Adipocyte (in vitro differentiated cells): ENCODE results near the gene BRME1.
A peak's percentile ranks its signal among the peaks of the same experiment; 100 is the strongest.
"Not testable (repeated sequence)": the region's sequence is repeated elsewhere in the genome, so short reads cannot be mapped to it uniquely, and the experiment has no call there.

ENCODE experiments used
- DNase-seq: peaks from one replicate; pipeline ENCODE4 v3.0.0-alpha.2; 2015; ENCODE audit warnings: low read depth
- H3K27me3 ChIP-seq: replicated peaks from 2 replicates; pipeline ENCODE4 v1.7.0; 2013; ENCODE audit warnings: mild to moderate bottlenecking, low read length, moderate library complexity; ENCODE audit not compliant: control insufficient read depth, insufficient read depth
- H3K36me3 ChIP-seq: 2 replicates; pipeline ENCODE4 v1.7.0; 2013; ENCODE audit warnings: low read length, mild to moderate bottlenecking, moderate library complexity; ENCODE audit not compliant: control insufficient read depth, insufficient read depth, severe bottlenecking
- H3K4me1 ChIP-seq: 2 replicates; pipeline ENCODE4 v1.7.0; 2013; ENCODE audit warnings: mild to moderate bottlenecking, low read length, moderate library complexity; ENCODE audit not compliant: control insufficient read depth, insufficient read depth
- H3K4me3 ChIP-seq: 2 replicates; pipeline ENCODE4 v1.7.0; 2013; ENCODE audit warnings: mild to moderate bottlenecking, low read length, moderate library complexity
- H3K9ac ChIP-seq: 2 replicates; pipeline ENCODE4 v1.7.0; 2013; ENCODE audit warnings: mild to moderate bottlenecking, low read length, moderate library complexity
- H3K9me3 ChIP-seq: 2 replicates; pipeline ENCODE4 v1.7.0; 2013; ENCODE audit warnings: mild to moderate bottlenecking, low read length, moderate library complexity; ENCODE audit not compliant: control insufficient read depth

Gene BRME1

GRCh38 chr19:13864046-13864666 is 41.8 kb downstream of the BRME1 start:
- H3K4me1 ChIP-seq: peaks cover 13% of the 10 kb centered on the region
- no peaks in the 10 kb centered on the region for H3K36me3 ChIP-seq
- H3K9me3 ChIP-seq: no peaks in the 10 kb centered on the region
- no peak for DNase-seq
- H3K9ac ChIP-seq: no peak overlapping the region
- H3K27me3 ChIP-seq: no peaks in the 10 kb centered on the region
- no peak overlapping the region for H3K4me3 ChIP-seq

- H3K9ac ChIP-seq: peak overlapping the region; percentile 86
- H3K9me3 ChIP-seq: no peaks in the 10 kb centered on the region
- peak; percentile 94 for DNase-seq
- H3K4me1 ChIP-seq: peaks cover 13% of the 10 kb centered on the region
- H3K27me3 ChIP-seq: no peaks in the 10 kb centered on the region
- H3K4me3 ChIP-seq: peak overlapping the region; percentile 83
- no peaks in the 10 kb centered on the region for H3K36me3 ChIP-seq
Observed at GRCh38 chr19:13861714-13862531, 44.0 kb downstream of the BRME1 start.

GRCh38 chr19:13861392-13861713 is 44.6 kb downstream of the BRME1 start:
- H3K4me3 ChIP-seq: peak overlapping the region; percentile 83
- no peaks in the 10 kb centered on the region for H3K9me3 ChIP-seq
- no peaks in the 10 kb centered on the region for H3K36me3 ChIP-seq
- no peaks in the 10 kb centered on the region for H3K27me3 ChIP-seq
- H3K4me1 ChIP-seq: peaks cover 13% of the 10 kb centered on the region
- H3K9ac ChIP-seq: peak overlapping the region; percentile 86
- DNase-seq: no peak

GRCh38 chr19:13860679-13861391 is 45.1 kb downstream of the BRME1 start:
- peak overlapping the region; percentile 86 for H3K9ac ChIP-seq
- no peaks in the 10 kb centered on the region for H3K27me3 ChIP-seq
- peak overlapping the region; percentile 83 for H3K4me3 ChIP-seq
- peaks cover 9% of the 10 kb centered on the region for H3K4me1 ChIP-seq
- H3K36me3 ChIP-seq: no peaks in the 10 kb centered on the region
- H3K9me3 ChIP-seq: no peaks in the 10 kb centered on the region
- no peak for DNase-seq

- Histone ChIP-seq H3K4me3 (no peak overlapping the region), H3K27me3 (no peaks in the 10 kb centered on the region), H3K4me1 (peaks cover 9% of the 10 kb centered on the region), H3K9ac (no peak overlapping the region), H3K9me3 (no peaks in the 10 kb centered on the region), H3K36me3 (no peaks in the 10 kb centered on the region)
- no peak for DNase-seq
Observed at GRCh38 chr19:13859361-13859880, 46.5 kb downstream of the BRME1 start.

- H3K9ac ChIP-seq: no peak overlapping the region
- no peak for DNase-seq
- H3K4me1 ChIP-seq: peaks cover 18% of the 10 kb centered on the region
- H3K9me3 ChIP-seq: no peaks in the 10 kb centered on the region
- no peaks in the 10 kb centered on the region for H3K27me3 ChIP-seq
- no peak overlapping the region for H3K4me3 ChIP-seq
- no peaks in the 10 kb centered on the region for H3K36me3 ChIP-seq
Observed at GRCh38 chr19:13856497-13856896, 49.4 kb downstream of the BRME1 start.

GRCh38 chr19:13852171-13852707 is 53.7 kb downstream of the BRME1 start:
- not testable (repeated sequence) for H3K36me3 ChIP-seq, H3K27me3 ChIP-seq, H3K9me3 ChIP-seq, H3K4me3 ChIP-seq, DNase-seq
- peaks cover 39% of the 10 kb centered on the region for H3K4me1 ChIP-seq
- peak overlapping the region; percentile 88 for H3K9ac ChIP-seq

GRCh38 chr19:13851734-13852114 is 54.2 kb downstream of the BRME1 start:
- H3K4me3 ChIP-seq: peak overlapping the region; percentile 44
- H3K4me1 ChIP-seq: peaks cover 44% of the 10 kb centered on the region
- H3K9me3 ChIP-seq, H3K27me3 ChIP-seq, H3K36me3 ChIP-seq, DNase-seq: not testable (repeated sequence)
- peak overlapping the region; percentile 88 for H3K9ac ChIP-seq

- peak overlapping the region; percentile 77 for H3K4me3 ChIP-seq
- H3K9ac ChIP-seq: peak overlapping the region; percentile 88
- peaks cover 47% of the 10 kb centered on the region for H3K4me1 ChIP-seq
- peak; percentile 93 for DNase-seq
- H3K9me3 ChIP-seq: no peaks in the 10 kb centered on the region
- no peaks in the 10 kb centered on the region for H3K36me3 ChIP-seq
- no peaks in the 10 kb centered on the region for H3K27me3 ChIP-seq
Observed at GRCh38 chr19:13850910-13851733, 54.8 kb downstream of the BRME1 start.

- DNase-seq: peak; percentile 92
- Histone ChIP-seq H3K9me3 (no peaks in the 10 kb centered on the region), H3K36me3 (no peaks in the 10 kb centered on the region), H3K4me1 (peaks cover 47% of the 10 kb centered on the region), H3K4me3 (peak overlapping the region; percentile 77), H3K9ac (peak overlapping the region; percentile 88), H3K27me3 (no peaks in the 10 kb centered on the region)
Observed at GRCh38 chr19:13849991-13850909, 55.7 kb downstream of the BRME1 start.
